ENCODE data around the gene MRPS18C. TPM values are rescaled to one million over a fixed set of nuclear protein-coding genes. Genes with fewer than 3 reads are reported as not detected.
"Not testable (repeated sequence)": the region's sequence is repeated elsewhere in the genome, so short reads cannot be mapped to it uniquely, and the experiment has no call there.

MRPS18C gene
- total RNA-seq, 1 experiment from 2014 or later: 53.0 TPM

GRCh38 chr4:83496085-83496917 lies 40.4 kb downstream of the MRPS18C start:
- DNase-seq (ENCODE audit: low read depth): not testable (repeated sequence)

- DNase-seq (ENCODE audit: low read depth): no peak
Measured at GRCh38 chr4:83498187-83498586, 42.3 kb downstream of the MRPS18C start.

- DNase-seq (ENCODE audit: low read depth): not testable (repeated sequence)
Measured at GRCh38 chr4:83501671-83502070, 45.8 kb downstream of the MRPS18C start.

GRCh38 chr4:83503974-83504373 lies 48.1 kb downstream of the MRPS18C start:
- no peak for DNase-seq (ENCODE audit: low read depth)

- DNase-seq (ENCODE audit: low read depth): no peak
Measured at GRCh38 chr4:83504503-83504902, 48.6 kb downstream of the MRPS18C start.

- no peak for DNase-seq (ENCODE audit: low read depth)
Measured at GRCh38 chr4:83504996-83505395, 49.1 kb downstream of the MRPS18C start.

- DNase-seq (ENCODE audit: low read depth): peak; percentile 56
Measured at GRCh38 chr4:83509156-83509585, 53.3 kb downstream of the MRPS18C start.

- no peak for DNase-seq (ENCODE audit: low read depth)
Measured at GRCh38 chr4:83510442-83510841, 54.6 kb downstream of the MRPS18C start.

Other genes starting within 250 kb of the MRPS18C start
- gene COQ2, start 171.3 kb upstream of the MRPS18C start, total RNA-seq (2014; rRNA removed; shearing (Covaris generic)): 18.7 and 20.3 TPM in 2 replicates
- gene HPSE, start 121.2 kb upstream of the MRPS18C start, total RNA-seq (2014; rRNA removed; shearing (Covaris generic)): 4.1 and 7.6 TPM in 2 replicates
- gene HELQ, start 235 bp upstream of the MRPS18C start, total RNA-seq (2014; rRNA removed; shearing (Covaris generic)): 5.9 and 13.1 TPM in 2 replicates
- 2.5 and 5.4 TPM in 2 replicates for gene ABRAXAS1, start 29.0 kb downstream of the MRPS18C start, total RNA-seq (2014; rRNA removed; shearing (Covaris generic))
- 15.4 and 29.8 TPM in 2 replicates for gene GPAT3, start 80.0 kb downstream of the MRPS18C start, total RNA-seq (2014; rRNA removed; shearing (Covaris generic))

Data from M059J (cell line).